ENCODE data around the gene KCND3.

- TF ChIP-seq POLR2AphosphoS5 (IDR thresholded peaks at IDR 0.05; ENCODE audit: low read depth, low read length) (no peak), POLR2A (IDR thresholded peaks at IDR 0.05; ENCODE audit: low read depth, low read length) (no peak)
These were observed 164.3 kb downstream of the KCND3 start for GRCh38 chr1:111825217-111825616.

Measured in GM12892 (cell line).